ENCODE measurements around the gene ARID4A.
"Not testable (repeated sequence)": the region's sequence is repeated elsewhere in the genome, so short reads cannot be mapped to it uniquely, and the experiment has no call there.

Gene ARID4A

GRCh38 chr14:58362798-58363412 is 64.5 kb downstream of the ARID4A start:
- no peak for DNase-seq (ENCODE audit: low read depth in 2 of 2)

- DNase-seq (ENCODE audit: low read depth in 2 of 2), result no peak
Measured at GRCh38 chr14:58364316-58364715, 66.0 kb downstream of the ARID4A start.

- no peak for DNase-seq (ENCODE audit: low read depth in 2 of 2)
Measured at GRCh38 chr14:58367296-58367695, 68.9 kb downstream of the ARID4A start.

GRCh38 chr14:58368956-58369355 is 70.6 kb downstream of the ARID4A start:
- no peak for DNase-seq (ENCODE audit: low read depth in 2 of 2)

DNA sequence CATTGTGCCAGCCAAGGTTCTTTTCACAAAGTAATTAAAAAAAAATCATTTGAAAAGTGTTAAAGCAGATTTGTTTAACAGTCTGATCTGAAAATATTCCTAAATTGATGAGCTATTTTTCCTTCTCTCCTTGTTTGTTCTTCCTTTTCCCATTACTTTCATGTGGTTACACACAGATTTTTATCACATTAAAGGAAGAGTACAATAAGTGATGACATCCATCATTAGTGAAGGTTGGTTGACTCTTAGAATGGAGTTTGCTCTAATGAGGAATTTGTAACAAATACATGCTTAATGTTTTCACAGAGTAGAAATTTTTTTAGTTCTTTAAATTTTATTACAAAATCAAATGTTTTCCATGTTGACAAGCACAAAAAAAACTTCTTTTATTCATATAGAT is 78.4 kb downstream of the ARID4A start:
- no peak for DNase-seq (ENCODE audit: low read depth in 2 of 2)

DNA sequence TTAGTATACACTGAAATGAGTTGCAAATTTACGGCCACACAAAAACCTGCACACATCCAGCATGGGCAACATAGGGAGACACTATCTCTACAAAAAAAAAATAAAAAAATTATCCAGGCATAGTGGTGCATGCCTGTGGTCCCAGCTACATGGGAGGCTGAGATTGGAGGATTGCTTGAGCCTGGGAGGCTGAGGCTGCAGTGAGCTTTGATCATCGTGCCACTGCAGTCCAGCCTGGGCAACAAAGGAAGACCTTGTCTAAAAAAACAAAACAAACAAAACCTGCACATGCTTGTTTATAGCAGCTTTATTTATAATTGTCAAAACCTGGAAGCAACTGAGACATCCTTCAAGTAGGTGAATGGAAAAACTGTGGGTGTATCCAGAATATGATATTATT is 92.5 kb downstream of the ARID4A start:
- DNase-seq (ENCODE audit: low read depth in 2 of 2), result no peak

- no peak for DNase-seq (ENCODE audit: low read depth in 2 of 2)
Measured at GRCh38 chr14:58395562-58395811, 97.1 kb downstream of the ARID4A start.

- peak; percentile 35 to 67 for DNase-seq (ENCODE audit: low read depth in 2 of 2)
Measured at GRCh38 chr14:58395812-58396788, 97.7 kb downstream of the ARID4A start, which contains the start of gene TOMM20L. Gene TOMM20L (plus strand): TSS chr14:58395930. CDS start chr14:58395958, 28 bp downstream.

- DNase-seq (ENCODE audit: low read depth in 2 of 2), result no peak
Measured at GRCh38 chr14:58397156-58397555, 98.8 kb downstream of the ARID4A start.

DNA sequence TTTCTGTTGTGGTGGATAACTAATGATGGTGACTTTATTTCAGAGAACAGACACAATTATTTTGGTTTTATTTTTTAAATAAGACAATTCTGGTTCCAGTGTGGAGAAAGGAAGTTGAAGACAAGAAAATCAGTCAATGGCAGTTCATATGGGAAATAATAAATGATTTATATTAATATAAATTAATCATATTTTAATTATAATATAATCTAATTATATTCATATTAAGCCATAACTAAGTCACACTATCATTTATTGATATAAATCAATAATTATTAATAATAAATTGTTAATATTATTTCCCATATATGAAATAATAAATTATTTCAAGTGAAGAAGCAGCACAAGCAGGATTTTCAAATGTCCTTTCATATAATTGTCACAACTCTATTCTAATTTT is 100.1 kb downstream of the ARID4A start:
- DNase-seq (ENCODE audit: low read depth in 2 of 2), result no peak

GRCh38 chr14:58398895-58399294 is 100.5 kb downstream of the ARID4A start:
- DNase-seq (ENCODE audit: low read depth in 2 of 2), result no peak

DNA sequence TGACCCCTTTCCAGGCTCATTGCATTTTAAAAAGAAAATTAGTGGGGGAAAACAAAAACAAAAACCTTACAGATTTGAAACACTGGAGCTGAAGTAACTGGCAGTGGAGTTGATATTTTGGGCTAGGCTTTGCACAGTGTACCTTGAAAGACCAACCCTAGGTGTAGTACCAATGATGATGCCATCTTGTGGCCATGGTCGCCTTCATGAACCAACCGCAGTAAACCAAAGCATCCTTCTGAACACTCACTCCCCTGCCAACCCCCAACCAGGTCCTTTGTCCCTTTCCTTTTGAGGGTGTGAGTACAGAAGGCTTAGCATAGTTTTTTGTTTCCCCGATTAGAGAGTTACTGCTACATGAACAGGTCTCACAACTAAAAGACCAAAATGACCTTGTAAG is 103.2 kb downstream of the ARID4A start:
- DNase-seq (ENCODE audit: low read depth in 2 of 2), result no peak

DNA sequence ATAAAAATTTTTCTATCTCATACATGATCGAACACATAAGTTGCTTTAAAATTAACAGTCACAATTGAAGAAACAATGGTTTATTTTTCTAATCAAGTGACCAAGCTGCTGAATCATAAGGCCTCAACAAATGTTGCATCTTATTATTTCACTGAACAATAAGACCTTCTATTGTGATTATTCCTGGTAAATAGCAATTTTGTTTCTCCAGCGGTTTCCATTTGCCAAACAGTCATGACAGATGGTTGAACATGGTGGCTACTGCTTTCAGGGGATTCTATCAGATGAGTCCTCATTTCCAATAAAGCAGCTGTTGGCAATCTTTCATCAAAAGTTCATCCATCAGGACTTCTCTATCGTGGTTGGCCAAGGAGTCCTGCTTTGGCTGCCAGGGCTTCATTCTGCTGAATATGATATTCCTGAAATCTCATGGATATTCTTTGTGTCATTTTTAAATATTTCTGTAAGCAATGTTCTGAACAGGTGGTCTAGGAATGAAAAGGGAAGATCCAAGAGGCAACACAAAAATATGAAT is 110.4 kb downstream of the ARID4A start:
- DNase-seq (ENCODE audit: low read depth in 2 of 2), result no peak

DNA sequence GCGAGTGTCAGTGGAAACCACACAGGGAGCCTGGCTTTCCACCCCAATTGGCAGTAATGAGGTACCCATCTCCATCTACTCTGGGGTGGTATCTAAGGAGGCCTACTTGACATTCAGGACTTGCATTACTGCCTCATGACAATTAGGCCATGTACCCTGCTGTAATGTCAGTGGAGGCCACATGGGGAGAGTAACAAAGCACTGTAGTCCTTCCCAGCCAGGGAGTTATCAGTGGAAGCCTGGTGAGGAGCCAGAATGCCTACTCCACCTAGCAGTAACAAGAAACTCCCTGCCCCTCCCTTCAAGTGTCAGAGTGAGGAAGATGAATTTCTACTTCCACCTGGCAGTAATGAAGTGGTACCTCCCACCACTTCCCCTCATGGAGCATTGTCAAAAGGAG is 116.5 kb downstream of the ARID4A start:
- no peak for DNase-seq (ENCODE audit: low read depth in 2 of 2)

GRCh38 chr14:58415636-58416547 is 117.5 kb downstream of the ARID4A start:
- DNase-seq (ENCODE audit: low read depth in 2 of 2), result no peak

- DNase-seq (ENCODE audit: low read depth in 2 of 2), result not testable (repeated sequence)
Measured at GRCh38 chr14:58416934-58417333, 118.6 kb downstream of the ARID4A start.

Data from stimulated activated CD4-positive, alpha-beta T cell treated with anti-CD3 and anti-CD28 coated beads, Interleukin-15, amount 100 ng/mL, for 48 hours (primary cell).